HL-60 (cell line): Measurements from ENCODE around the gene PNLIPRP1.

Experiments
- DNase-seq, 2 experiments: peaks; one replicate each; pipeline ENCODE4 v3.0.0-alpha.2; 2010 to 2020; ENCODE audit warnings: low read depth in 1 of 2, low spot score in 1 of 2
- H3K27ac ChIP-seq: fragments of 250-450 bp; sonication (Bioruptor Pico); replicated peaks from 2 replicates; pipeline ENCODE4 v1.5.1; 2020; ENCODE audit warnings: mild to moderate bottlenecking, moderate library complexity
- H3K27me3 ChIP-seq: fragments of 250-450 bp; sonication (Bioruptor Pico); 2 replicates; pipeline ENCODE4 v1.5.1; 2021; ENCODE audit warnings: mild to moderate bottlenecking, moderate library complexity; ENCODE audit not compliant: insufficient read depth, poor library complexity, severe bottlenecking
- H3K4me3 ChIP-seq: replicated peaks from 2 replicates; pipeline ENCODE4 v1.5.1; 2011; ENCODE audit warnings: mild to moderate bottlenecking, control low read depth, low read length; ENCODE audit not compliant: insufficient read depth
- CTCF ChIP-seq: IDR thresholded peaks from one replicate; pipeline ENCODE4 v1.5.1; 2011; ENCODE audit warnings: low read length, control low read depth, inconsistent platforms; ENCODE audit not compliant: insufficient read depth
- GABPA ChIP-seq: IDR thresholded peaks from 2 replicates; pipeline ENCODE4 v1.6.1; 2012; ENCODE audit warnings: low read depth
- POLR2AphosphoS5 ChIP-seq: IDR thresholded peaks from 2 replicates; pipeline ENCODE4 v1.6.1; 2012; ENCODE audit warnings: low read depth
- REST ChIP-seq: IDR thresholded peaks from 2 replicates; pipeline ENCODE4 v1.6.1; 2012; ENCODE audit warnings: low read depth; ENCODE audit not compliant: insufficient replicate concordance
- SPI1 ChIP-seq: IDR thresholded peaks from 2 replicates; pipeline ENCODE4 v1.6.1; 2012; ENCODE audit warnings: low read depth, mild to moderate bottlenecking, borderline replicate concordance

PNLIPRP1 gene

GRCh38 chr10:116627386-116627933 lies 36.7 kb downstream of the PNLIPRP1 start:
- H3K27me3 ChIP-seq = no peaks in the 10 kb centered on the region
- no peak overlapping the region for H3K4me3 ChIP-seq
- H3K27ac ChIP-seq = no peak overlapping the region
- DNase-seq = no peak
- no peak for TF ChIP-seq GABPA
- TF ChIP-seq POLR2AphosphoS5 = no peak
- no peak for TF ChIP-seq SPI1
- TF ChIP-seq CTCF = no peak
- TF ChIP-seq REST = no peak

GRCh38 chr10:116629340-116629739 lies 38.6 kb downstream of the PNLIPRP1 start:
- H3K27me3 ChIP-seq = no peaks in the 10 kb centered on the region
- no peak for TF ChIP-seq GABPA
- no peak for TF ChIP-seq CTCF
- H3K4me3 ChIP-seq = no peak overlapping the region
- no peak overlapping the region for H3K27ac ChIP-seq
- DNase-seq = no peak

GRCh38 chr10:116630020-116630419 lies 39.3 kb downstream of the PNLIPRP1 start:
- TF ChIP-seq REST = no peak
- TF ChIP-seq POLR2AphosphoS5 = no peak
- TF ChIP-seq CTCF = no peak
- TF ChIP-seq GABPA = no peak
- TF ChIP-seq SPI1 = no peak
- H3K4me3 ChIP-seq = no peak overlapping the region
- no peaks in the 10 kb centered on the region for H3K27me3 ChIP-seq
- DNase-seq = no peak
- H3K27ac ChIP-seq = no peak overlapping the region

- no peak overlapping the region for H3K4me3 ChIP-seq
- no peaks in the 10 kb centered on the region for H3K27me3 ChIP-seq
- DNase-seq = no peak
- H3K27ac ChIP-seq = no peak overlapping the region
- no peak for TF ChIP-seq POLR2AphosphoS5
Observed at GRCh38 chr10:116631871-116632295, 41.1 kb downstream of the PNLIPRP1 start.
